ENCODE measurements around the gene FBXO11.
"Not testable (repeated sequence)": the region's sequence is repeated elsewhere in the genome, so short reads cannot be mapped to it uniquely, and the experiment has no call there.

Gene FBXO11

GRCh38 chr2:47907039-47907781, 912 bp upstream of the FBXO11 start:
- Histone ChIP-seq H3K27me3 (ENCODE audit: low read depth) (no peaks in the 10 kb centered on the region), H3K9me3 (no peaks in the 10 kb centered on the region), H3K36me3 (replicated peaks) (no peaks in the 10 kb centered on the region), H3K4me1 (peaks cover 3% of the 10 kb centered on the region; the same call in 1 of the 2 replicates), H3K4me3 (peak overlapping the region; percentile 72)
- DNase-seq (ENCODE audit: low spot score in 2 of 2), result peak in 1 of 2 experiments; percentile 36
- in situ Hi-C loops (cut with MboI; ENCODE audit: low sequenced_read_pairs), result no loop called here

GRCh38 chr2:47905386-47906156, 727 bp downstream of the FBXO11 start:
- Histone ChIP-seq H3K4me3 (peak overlapping the region; percentile 72), H3K27me3 (ENCODE audit: low read depth) (no peaks in the 10 kb centered on the region), H3K9me3 (no peaks in the 10 kb centered on the region), H3K4me1 (peaks cover 3% of the 10 kb centered on the region; the same call in 1 of the 2 replicates), H3K36me3 (replicated peaks) (no peaks in the 10 kb centered on the region)
- in situ Hi-C loops (cut with MboI; ENCODE audit: low sequenced_read_pairs), result no loop called here
- peak in 1 of 2 experiments; percentile 72 for DNase-seq (ENCODE audit: low spot score in 2 of 2)

GRCh38 chr2:47903781-47904490, 2.4 kb downstream of the FBXO11 start:
- peaks cover 3% of the 10 kb centered on the region; the same call in 1 of the 2 replicates for H3K4me1 ChIP-seq
- no peak for DNase-seq (ENCODE audit: low spot score in 2 of 2)
- H3K36me3 ChIP-seq (replicated peaks), result no peaks in the 10 kb centered on the region
- peak overlapping the region; percentile 72 for H3K4me3 ChIP-seq
- in situ Hi-C loops (cut with MboI; ENCODE audit: low sequenced_read_pairs), result no loop called here
- no peaks in the 10 kb centered on the region for H3K9me3 ChIP-seq
- no peaks in the 10 kb centered on the region for H3K27me3 ChIP-seq (ENCODE audit: low read depth)

- in situ Hi-C loops (cut with MboI; ENCODE audit: low sequenced_read_pairs); H3K4me3 ChIP-seq; H3K27me3 ChIP-seq (ENCODE audit: low read depth); DNase-seq (ENCODE audit: low spot score in 2 of 2); H3K9me3 ChIP-seq; H3K36me3 ChIP-seq (replicated peaks): not testable (repeated sequence)
- peaks cover 14% of the 10 kb centered on the region for H3K4me1 ChIP-seq
These were observed 4.4 kb downstream of the FBXO11 start for GRCh38 chr2:47901892-47902291.

GRCh38 chr2:47900857-47901256, 5.4 kb downstream of the FBXO11 start:
- Histone ChIP-seq H3K27me3 (ENCODE audit: low read depth) (no peaks in the 10 kb centered on the region), H3K4me3 (no peak overlapping the region), H3K4me1 (peaks cover 21% of the 10 kb centered on the region), H3K9me3 (no peaks in the 10 kb centered on the region), H3K36me3 (replicated peaks) (no peaks in the 10 kb centered on the region)
- in situ Hi-C loops (cut with MboI; ENCODE audit: low sequenced_read_pairs), result no loop called here
- no peak for DNase-seq (ENCODE audit: low spot score in 2 of 2)

- H3K9me3 ChIP-seq, result no peaks in the 10 kb centered on the region
- H3K4me3 ChIP-seq, result no peak overlapping the region
- no peaks in the 10 kb centered on the region for H3K27me3 ChIP-seq (ENCODE audit: low read depth)
- peaks cover 21% of the 10 kb centered on the region for H3K4me1 ChIP-seq
- no peaks in the 10 kb centered on the region for H3K36me3 ChIP-seq (replicated peaks)
- in situ Hi-C loops (cut with MboI; ENCODE audit: low sequenced_read_pairs), result no loop called here
- DNase-seq (ENCODE audit: low spot score in 2 of 2), result no peak
These were observed 6.1 kb downstream of the FBXO11 start for GRCh38 chr2:47899915-47900816.

GRCh38 chr2:47897883-47898731, 8.2 kb downstream of the FBXO11 start:
- Histone ChIP-seq H3K4me3 (no peak overlapping the region), H3K9me3 (no peaks in the 10 kb centered on the region), H3K36me3 (replicated peaks) (no peaks in the 10 kb centered on the region), H3K27me3 (ENCODE audit: low read depth) (no peaks in the 10 kb centered on the region), H3K4me1 (peaks cover 21% of the 10 kb centered on the region)
- in situ Hi-C loops (cut with MboI; ENCODE audit: low sequenced_read_pairs), result no loop called here
- DNase-seq (ENCODE audit: low spot score in 2 of 2), result no peak

GRCh38 chr2:47897191-47897882, 9.0 kb downstream of the FBXO11 start:
- H3K4me3 ChIP-seq; in situ Hi-C loops (cut with MboI; ENCODE audit: low sequenced_read_pairs); H3K27me3 ChIP-seq (ENCODE audit: low read depth); H3K9me3 ChIP-seq; H3K36me3 ChIP-seq (replicated peaks); DNase-seq (ENCODE audit: low spot score in 2 of 2): not testable (repeated sequence)
- peaks cover 21% of the 10 kb centered on the region for H3K4me1 ChIP-seq

GRCh38 chr2:47896450-47896968, 9.8 kb downstream of the FBXO11 start:
- Histone ChIP-seq H3K36me3 (replicated peaks) (no peaks in the 10 kb centered on the region), H3K4me3 (no peak overlapping the region), H3K4me1 (peaks cover 21% of the 10 kb centered on the region), H3K27me3 (ENCODE audit: low read depth) (no peaks in the 10 kb centered on the region), H3K9me3 (no peaks in the 10 kb centered on the region)
- no peak for DNase-seq (ENCODE audit: low spot score in 2 of 2)
- in situ Hi-C loops (cut with MboI; ENCODE audit: low sequenced_read_pairs), result no loop called here

GRCh38 chr2:47893771-47894170, 12.5 kb downstream of the FBXO11 start:
- Histone ChIP-seq H3K36me3 (replicated peaks) (no peaks in the 10 kb centered on the region), H3K27me3 (ENCODE audit: low read depth) (no peaks in the 10 kb centered on the region), H3K4me3 (no peak overlapping the region), H3K4me1 (peaks cover 21% of the 10 kb centered on the region), H3K9me3 (no peaks in the 10 kb centered on the region)
- in situ Hi-C loops (cut with MboI; ENCODE audit: low sequenced_read_pairs), result no loop called here
- no peak for DNase-seq (ENCODE audit: low spot score in 2 of 2)

- peaks cover 11% of the 10 kb centered on the region for H3K4me1 ChIP-seq
- no peaks in the 10 kb centered on the region for H3K9me3 ChIP-seq
- H3K36me3 ChIP-seq (replicated peaks), result no peaks in the 10 kb centered on the region
- in situ Hi-C loops (cut with MboI; ENCODE audit: low sequenced_read_pairs), result no loop called here
- no peak overlapping the region for H3K4me3 ChIP-seq
- no peak for DNase-seq (ENCODE audit: low spot score in 2 of 2)
- no peaks in the 10 kb centered on the region for H3K27me3 ChIP-seq (ENCODE audit: low read depth)
These were observed 14.0 kb downstream of the FBXO11 start for GRCh38 chr2:47892338-47892730.
